IPS DF 4.7 (cell line): ENCODE results near the gene REG4.
"Not testable (repeated sequence)": the region's sequence is repeated elsewhere in the genome, so short reads cannot be mapped to it uniquely, and the experiment has no call there.

Source experiments
- DNase-seq: peaks from one replicate; pipeline ENCODE4 v3.0.0-alpha.2; 2013; ENCODE audit warnings: low spot score; ENCODE audit errors: extremely low read depth

The REG4 gene

DNA sequence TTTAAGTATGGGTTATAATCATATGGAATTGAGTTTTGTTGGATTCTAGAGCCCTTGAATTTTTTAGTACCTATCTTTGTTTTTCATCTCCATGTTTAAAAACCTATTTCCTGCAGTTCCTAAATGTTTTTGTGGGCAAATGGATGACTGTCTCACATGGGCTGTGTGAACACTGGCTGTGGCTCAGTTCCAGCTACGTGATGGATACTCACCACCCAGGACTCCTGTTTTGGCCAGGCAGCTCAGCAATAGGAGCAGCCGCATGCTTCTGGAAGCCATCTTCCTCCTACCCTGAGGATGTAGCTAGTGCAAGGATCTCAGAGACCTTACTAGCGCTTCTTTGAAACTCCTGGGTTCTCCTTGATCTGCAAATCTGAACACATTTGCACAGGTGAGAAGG lies 2.8 kb downstream of the REG4 start:
- DNase-seq = no peak

DNA sequence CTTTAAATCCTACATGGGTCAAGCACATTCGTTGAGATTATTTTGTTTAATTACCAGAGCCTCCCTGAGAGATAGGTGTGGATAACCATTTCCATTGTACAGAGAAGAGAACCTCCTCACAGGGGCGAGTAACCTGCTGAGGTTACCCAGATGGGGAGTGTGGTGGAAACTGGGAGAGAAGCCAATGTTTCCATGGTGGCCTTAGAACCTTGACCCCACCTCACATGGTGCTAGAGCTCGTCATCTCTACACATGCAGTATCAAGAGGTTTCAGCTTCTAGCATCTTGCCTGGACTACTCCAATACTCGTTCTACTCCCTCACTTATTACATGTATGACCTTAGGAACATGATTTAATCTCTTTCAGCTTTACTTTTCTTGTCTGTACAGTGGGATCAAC lies 4.8 kb downstream of the REG4 start:
- no peak for DNase-seq

DNA sequence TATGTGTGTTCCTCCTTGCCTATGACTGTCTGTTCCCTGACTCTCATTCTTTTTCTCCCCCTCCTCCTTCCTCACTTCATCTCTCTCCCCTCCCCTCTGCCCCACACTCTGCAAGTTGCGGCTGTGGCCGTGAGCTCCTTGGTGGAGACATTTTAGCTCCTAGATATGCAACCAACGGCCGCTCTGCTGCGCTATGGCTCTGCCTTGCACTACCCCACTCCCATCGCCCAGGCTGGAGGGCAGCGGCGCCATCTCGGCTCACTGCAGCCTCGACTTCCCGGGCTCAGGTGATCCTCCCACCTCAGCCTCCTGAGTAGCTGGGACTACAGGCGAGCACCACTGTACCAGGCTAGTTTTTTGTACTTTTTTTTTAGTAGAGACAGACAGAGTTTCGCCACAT lies 5.5 kb downstream of the REG4 start:
- no peak for DNase-seq

DNA sequence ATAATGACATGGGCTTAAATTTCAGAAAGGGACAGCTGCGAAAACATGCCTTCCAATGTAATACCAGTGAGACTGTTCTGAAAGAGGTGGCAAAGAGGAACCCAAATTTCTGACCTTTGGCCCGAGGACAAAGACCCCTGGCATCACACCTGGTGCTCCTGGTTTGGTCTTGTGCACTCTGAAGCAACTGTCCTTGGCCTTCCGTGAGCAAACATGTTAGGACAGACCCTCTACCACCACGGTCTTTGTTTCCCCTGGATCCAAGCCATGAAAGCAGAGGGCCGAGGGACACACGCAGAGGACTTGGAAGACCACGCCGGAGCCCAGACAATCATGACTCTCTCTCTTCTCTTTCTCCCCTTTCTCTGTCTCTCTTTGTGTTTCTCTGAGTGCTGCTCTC lies 6.0 kb downstream of the REG4 start:
- DNase-seq = no peak

DNA sequence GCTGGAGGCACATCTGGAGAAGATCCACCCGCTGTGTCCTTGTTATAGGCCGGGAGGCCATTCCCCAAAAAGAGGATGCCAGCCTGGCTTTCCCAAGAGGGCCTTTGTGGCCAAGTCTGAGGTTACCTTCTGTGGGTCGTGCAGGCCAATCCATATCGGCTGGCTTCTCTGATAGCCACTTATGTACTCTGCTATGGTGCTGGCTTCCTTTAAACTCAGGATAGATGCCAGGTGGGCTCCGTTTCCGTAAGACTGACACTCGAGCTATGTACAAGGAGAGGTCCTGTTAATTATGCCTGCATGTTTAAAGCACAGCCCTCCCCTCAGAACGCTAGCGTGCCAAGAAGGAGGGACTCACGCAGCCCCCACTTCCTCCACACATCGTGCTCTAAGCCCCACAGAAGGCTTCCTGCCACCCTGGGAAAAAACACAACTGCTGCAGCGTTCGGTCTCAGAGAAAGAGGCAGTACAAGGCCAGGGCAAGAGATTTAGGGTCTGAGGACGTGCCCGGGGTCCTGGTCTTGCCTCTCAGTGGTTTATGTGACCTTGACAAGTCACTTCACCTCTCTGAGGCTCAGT lies 11.6 kb downstream of the REG4 start:
- DNase-seq = no peak

DNA sequence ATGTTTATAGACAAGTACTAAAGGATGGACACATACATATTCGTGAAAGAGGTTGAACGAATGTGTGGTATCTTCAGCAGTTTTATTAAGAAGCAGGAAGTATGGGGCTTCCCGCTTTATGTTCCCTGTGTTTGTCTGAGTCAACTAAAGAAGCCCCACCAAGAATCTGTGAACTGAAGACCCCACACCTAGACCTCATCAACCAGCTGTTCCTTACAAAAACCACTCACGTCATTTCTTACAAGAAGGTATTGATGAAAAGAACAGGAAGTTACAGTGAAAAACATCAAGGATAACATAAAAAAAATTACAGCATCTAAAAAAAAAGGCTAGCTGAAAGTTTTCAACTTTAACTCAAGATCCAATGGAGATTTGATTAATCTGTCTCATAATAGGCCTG lies 12.3 kb downstream of the REG4 start:
- DNase-seq = no peak

DNA sequence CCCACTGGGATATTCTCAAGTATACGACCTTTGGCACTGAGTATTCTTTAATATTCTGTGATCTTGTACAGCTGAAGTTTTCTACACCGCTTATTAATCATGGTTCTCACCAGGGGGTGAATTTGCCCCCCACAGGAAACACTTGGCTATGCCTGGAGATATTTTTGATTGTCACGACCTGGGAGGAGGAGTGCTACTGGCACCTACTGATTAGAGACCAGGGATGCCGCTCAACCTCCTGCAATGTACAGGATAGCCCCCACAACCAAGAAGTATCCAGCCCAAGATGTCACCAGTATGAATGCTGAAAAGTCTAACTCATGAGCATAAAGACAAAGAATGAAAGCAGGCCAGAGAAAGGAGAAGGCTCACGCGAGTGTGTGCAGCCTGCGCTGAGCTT lies 13.7 kb downstream of the REG4 start:
- no peak for DNase-seq

DNA sequence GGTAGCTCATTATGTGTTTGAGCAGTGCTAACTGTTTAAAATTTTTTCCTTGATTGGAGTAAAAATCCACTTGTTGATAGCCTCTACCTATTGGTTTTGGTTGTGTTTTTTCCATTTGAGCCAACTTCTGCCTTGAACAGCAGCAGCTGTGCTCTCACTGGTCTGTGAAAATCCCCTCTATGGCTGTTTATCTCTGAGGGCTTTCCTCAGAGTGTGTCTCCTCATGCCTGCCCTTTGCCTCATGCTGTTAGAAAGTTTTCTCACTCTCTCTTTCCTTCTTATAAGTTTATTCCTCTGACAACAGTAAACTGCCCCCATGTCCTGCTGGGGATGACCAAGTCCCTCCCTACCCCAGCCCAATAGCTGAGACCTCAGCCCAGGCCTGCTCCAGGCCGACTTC lies 14.1 kb downstream of the REG4 start:
- DNase-seq = no peak

DNA sequence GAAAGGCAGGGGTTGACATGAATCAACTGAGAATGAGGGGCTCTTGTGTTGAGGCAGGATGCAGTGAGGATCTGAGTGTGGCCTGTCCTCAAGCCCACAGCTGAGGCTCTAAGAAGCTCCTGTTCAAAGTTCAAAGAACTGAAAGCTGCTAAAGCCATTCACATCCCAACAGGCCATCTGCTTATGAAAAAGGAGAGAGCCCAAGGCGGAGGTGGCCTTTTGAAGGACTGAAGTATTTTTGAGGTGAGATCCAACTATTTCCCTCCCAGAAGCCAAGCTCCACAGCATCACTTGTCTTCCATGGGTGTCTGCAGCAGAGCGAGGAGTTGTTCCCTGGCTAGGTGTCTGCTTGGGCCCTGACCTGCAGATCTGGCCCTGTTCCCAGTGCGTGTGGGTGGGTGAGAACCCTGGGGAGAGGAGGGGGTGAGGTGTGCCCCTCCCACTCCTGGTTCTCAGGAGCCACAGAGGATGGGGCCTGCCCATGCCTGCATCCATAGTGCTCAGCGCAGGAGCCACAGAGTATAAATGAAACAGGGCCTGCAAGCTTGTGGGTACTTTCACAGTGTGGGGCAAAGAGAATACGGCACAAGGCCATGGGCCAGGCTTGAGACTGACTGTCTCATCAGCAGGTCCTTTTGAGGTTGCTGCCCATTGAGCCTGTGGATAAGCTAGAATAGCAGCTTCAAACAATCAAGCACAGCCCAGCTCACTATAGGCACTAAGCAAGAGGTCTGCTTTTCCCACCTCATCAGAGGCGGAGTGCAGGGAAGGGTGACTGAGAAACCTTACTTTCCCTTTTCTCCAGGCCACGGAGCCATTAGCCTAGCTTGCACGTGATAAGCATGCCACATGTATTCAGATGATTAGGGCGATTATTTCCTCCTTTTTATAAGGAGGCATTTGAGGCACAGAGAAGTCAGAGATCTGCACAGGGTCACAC lies 15.7 kb downstream of the REG4 start:
- DNase-seq = no peak

DNA sequence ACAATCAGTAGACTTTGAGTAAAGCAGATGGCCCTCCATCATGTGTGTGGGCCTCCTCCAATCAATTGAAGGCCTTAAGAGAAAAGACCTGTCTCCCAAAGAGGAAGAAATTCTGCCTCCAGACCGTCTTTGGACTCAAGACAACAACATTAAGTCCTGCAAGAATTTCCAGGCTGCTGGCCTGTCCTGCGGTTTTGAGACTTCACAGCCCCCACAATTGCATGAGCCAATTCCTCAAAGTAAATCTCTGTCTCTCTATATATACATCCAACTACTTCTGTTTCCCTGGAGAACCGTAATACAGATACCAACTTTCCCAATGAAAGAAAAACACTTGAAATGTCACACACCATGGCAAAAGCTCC lies 16.4 kb downstream of the REG4 start:
- DNase-seq = no peak

DNA sequence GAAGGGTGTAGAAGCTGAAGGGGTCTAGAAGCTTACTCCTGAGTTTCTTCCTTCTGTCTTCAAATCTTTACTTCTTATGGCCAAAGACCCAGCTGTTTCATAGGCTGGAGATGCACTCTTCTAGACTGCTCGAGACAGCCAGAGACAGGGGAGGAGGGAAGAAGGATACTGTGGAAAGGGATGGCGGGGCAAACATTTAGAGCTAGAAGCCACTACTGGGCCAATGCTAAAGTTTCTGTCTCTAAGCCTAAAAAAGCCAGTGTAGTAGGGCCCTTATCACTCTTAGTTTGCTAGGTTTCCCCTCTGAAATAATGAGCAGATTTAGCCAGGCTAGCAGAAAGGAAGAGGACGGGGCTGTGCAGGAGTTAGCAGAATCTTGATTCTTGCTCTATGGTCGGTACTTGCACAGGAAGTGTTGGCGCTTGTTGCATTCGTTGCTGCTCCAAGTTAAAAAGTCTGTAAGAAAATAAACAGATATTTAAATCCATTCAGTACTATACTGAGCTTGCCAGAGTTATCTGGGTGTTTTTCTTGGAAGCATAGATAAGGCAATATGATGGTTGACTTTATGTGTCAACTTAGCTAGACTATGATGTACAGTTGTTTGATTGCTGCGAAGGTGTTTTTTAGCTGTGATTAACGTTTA lies 16.9 kb downstream of the REG4 start:
- no peak for DNase-seq

DNA sequence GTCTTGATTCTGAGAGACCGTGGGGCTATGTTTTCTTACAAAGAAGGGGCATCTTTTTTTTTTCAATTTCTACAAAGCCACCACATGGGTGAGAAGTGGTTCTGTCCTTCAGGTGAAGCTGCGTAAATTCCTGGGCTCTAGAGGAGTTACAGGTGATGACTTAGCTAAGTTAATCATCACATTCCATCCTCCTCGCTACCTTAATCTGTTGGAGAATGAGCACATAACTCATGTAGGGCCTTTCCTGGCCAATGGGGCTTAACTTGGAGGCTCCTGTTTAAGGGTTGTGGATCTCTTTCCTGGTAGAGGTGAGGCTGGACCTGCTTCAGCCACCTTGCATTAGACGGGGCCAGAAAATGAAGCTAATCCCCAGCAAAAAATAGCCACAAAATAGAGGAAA lies 19.9 kb downstream of the REG4 start:
- DNase-seq = no peak

DNA sequence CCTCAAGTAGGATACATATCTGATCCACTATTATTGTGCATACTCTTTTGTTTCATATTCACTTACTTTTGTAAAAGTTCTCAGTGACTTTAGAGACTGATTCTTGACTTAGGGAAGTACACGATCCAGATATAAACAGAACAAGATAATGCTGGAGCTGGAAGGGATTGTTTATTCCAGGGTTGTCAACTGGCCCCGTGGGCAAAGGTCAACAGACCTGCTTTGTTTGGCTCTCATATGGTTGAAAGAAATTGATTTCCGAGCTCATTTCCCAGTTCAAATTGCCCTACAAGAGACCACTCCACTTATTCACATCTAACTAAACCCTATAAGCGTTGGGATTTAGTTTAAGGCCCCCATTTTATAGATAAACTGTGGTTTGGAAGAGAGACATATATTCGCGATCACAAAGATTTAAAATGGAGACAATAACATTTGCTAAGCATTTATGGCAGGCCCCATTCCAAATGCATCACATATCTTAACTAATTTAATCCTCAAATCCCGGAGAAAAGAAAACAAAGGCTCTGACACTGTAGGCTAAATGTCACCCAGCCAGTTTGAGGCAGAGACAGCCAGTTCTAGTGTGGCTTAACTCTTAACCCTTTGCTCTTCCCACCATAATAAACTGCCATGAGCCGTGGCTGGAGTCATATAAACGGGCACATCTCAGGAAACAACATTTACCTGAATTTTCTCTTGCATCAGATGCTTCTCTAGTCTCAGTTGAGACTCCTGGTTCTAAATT lies 20.6 kb downstream of the REG4 start:
- DNase-seq = no peak

DNA sequence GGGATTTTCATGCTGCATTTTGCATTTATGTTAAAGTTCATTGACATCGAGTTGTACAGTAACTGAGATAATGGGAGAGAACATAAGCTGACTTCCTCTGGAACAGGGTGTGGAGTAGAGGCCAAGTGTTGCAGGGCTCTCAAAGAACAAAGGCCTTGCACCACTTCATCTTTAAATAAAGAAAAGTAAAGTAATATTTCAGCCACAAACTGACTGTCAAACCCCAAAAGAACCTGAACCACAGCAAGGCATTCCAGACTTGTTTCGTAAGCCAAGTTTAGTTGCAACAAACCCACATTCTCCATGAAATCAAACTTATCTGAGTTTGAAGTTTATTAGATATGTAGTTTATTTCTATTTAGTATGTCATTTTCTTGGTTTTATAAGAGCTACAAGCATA lies 23.5 kb downstream of the REG4 start:
- no peak for DNase-seq

DNA sequence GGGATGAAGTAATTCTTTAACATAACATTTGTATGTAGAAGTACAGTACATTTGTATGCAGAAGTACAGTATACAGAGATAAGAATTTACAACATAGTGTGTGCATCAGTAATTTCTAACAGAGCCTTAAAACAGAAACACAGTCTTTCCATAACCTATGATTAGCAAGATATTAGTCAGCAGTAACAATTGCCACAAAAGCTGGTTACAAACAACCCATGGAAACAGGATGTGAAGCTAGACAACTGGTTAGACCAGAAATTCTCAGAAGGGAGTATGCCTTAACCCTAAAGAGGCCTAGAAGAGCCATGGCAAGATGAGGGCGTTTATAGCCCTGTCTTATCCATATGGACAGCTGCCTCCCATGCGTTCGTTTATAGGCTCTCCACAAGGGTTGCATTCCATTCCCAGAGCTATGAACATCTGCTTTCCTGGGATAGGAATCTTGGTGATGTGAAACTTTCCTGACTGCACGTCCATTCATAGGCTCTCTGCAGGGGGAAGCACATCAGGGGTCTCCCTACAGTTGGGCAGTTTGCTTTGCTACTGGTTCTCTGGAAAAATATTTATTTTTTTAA lies 24.7 kb downstream of the REG4 start:
- DNase-seq = not testable (repeated sequence)

DNA sequence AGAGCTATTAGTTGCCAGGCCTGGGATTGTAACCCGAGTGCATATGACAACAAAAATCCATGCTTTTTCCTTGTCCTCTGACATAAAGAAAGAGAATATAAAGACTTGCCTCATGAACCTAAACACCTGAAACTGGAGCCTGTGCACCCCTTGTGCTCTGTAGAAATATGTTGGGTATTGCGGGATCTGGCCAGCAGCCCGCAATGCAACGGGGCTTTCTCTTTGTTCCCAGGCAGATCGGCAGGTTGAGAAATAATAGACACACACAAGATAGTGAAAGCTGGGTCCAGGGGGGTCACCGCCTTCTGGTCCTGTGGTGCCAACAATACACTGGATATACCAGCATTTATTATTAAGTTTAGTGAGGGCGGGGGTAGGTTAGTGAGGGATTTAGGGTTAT lies 25.2 kb downstream of the REG4 start:
- DNase-seq = not testable (repeated sequence)

DNA sequence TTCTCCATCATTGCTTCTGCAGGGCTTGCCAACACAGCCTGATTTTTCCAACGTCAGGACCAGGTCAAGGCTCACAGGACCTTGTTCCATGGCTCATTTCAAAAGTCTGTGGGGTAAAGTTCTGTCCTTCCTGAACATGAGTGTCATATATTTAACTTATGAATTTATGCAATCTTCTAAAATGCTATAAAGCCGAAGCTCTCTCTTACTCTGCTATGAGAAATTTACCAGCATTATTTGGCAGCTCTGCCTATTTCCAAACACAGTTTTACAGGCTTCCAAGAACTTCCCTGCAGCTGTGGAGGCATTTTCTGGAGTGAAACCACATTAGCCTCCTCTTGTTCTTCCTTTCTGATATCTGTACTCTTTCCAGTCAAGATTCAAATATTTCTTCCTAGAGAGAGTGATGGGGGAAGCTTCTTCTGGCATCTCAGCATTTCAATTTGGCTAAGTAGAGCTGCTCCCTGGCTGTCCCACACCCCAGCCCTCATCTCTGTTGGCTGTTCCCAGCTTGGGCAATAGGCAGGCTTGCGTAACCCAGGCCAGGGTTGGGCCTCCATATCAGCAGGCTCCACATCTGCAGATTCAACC lies 27.0 kb downstream of the REG4 start:
- DNase-seq = no peak

DNA sequence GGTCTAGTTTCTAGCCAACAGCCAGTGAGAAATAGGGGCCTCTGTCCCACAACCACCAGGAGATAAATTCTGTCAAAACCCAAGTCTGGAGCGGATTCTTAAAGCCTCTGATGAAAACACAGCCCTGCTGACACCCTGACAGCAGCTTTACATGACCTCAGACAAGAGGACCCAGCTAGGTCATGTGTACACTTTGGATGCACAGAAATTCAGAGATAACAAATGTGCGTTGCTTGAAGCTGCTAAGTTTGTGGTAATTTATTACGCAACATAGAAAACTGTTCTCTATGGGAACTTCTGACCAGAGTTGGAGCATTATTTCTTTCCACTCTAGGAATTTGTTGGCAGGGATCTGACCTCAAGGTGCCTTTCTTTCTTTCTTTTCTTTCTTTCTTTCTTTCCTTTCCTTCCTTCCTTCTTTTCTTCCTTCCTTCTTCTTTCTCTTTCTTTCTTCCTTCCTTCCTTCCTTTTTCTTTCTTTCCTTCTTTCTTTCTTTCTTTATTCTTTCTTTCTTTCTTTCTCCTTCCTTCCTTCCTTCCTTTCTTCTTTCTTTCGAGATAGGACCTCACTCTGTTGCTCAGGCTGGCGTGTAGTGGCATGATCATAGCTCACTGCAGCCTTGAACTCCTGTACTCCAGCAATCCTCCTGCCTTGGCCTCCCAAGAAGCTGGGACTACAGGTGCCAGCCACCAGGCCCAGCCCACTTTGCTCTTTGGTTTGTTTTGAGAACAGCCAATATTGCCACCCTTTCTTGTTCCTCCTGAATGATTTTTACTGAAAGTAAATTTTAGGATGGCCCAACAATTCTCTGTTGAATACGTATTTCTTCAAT lies 27.7 kb downstream of the REG4 start:
- DNase-seq = no peak

DNA sequence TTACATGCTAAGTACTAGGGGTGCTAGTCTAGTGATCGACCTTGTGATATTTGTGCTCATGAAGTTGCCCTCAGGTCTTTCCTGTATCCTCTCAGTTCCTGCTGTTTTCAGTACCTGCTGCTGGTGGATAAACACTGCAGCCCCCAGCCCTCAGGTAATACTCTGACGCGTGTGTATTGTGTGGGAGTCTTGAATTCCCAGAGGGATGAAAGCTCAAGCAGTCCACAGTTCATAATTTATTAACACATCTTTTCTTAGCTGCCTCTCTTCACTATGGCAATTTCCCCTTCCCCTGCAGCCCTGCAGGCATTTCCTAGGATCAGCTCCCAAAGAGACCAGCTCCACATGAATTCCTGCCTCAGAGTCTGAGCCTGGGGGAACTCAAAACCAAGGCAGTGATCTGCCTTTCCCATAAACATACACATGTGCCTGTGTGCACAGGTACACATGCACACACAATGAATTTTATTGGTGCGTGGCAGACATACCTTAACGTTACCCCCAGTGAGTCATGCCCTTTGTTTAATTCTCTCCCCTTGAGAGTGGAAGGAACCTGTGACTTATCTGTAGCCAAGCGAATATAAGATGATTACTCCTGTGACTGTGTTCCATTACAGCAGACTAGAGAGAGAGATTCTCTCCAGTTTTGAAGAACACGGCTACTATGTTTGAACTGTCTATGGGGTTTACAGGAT lies 28.5 kb downstream of the REG4 start:
- no peak for DNase-seq
